HCT116 (cell line): ENCODE data around the gene TH. TPM values are rescaled to one million over a fixed set of nuclear protein-coding genes. Genes with fewer than 3 reads are reported as not detected.

ENCODE experiments used
- ATAC-seq: fragments of 200-7000 bp; cut with Tn5 transposase; 2 replicates; pipeline ENCODE4 v1.9.1; 2020; ENCODE audit warnings: mild to moderate bottlenecking, moderate library complexity
- BruUV-seq: library from RNA; stranded (reverse); fragments of 400-500 nt; replicated peaks from 2 replicates; lab custom pipeline; 2021; lab: Mats Ljungman, UMichigan
- CTCF ChIA-PET: fragments of 300-600 bp; sonication (Branson Sonifier 250); formaldehyde crosslinking; loops from one replicate; lab custom pipeline; 2021; ENCODE audit warnings: antibody characterized with exemption; lab: Charles Lee
- POLR2A ChIA-PET: fragments of 300-600, 350-600 bp; sonication (Branson Sonifier 250); formaldehyde crosslinking; loops from one replicate; lab custom pipeline; 2021; ENCODE audit warnings: antibody characterized with exemption; lab: Charles Lee
- RAD21 ChIA-PET, 2 experiments: fragments of 300-600 bp; sonication (Branson Sonifier 250); formaldehyde crosslinking; loops; one replicate each; lab custom pipeline; 2023; ENCODE audit warnings: low total read pairs in 2 of 2; ENCODE audit not compliant: uncharacterized antibody in 2 of 2, unreplicated experiment in 2 of 2, low non-redundant PET in 1 of 2; lab: Charles Lee
- DNase-seq: peaks from one replicate; pipeline ENCODE4 v3.0.0-alpha.2; 2010; ENCODE audit warnings: low read depth, low spot score
- H2AFZ ChIP-seq: fragments of 200-600 bp; shearing (Covaris generic), sonication (generic); 2 replicates; pipeline ENCODE4 v1.6.1; 2017; ENCODE audit warnings: low read depth, mixed run types, mixed read lengths, antibody characterized with exemption, low read length; ENCODE audit not compliant: poor library complexity, severe bottlenecking
- H3K27ac ChIP-seq: 2 replicates; pipeline ENCODE4 v1.5.1; 2012; ENCODE audit warnings: low read depth, low read length
- H3K27me3 ChIP-seq: fragments of 200-600 bp; sonication (generic); 2 replicates; pipeline ENCODE4 v1.6.1; 2016; ENCODE audit warnings: mixed run types, low read length, mixed read lengths; ENCODE audit not compliant: insufficient read depth
- H3K36me3 ChIP-seq, 2 experiments: fragments of 200-500 bp in 1 of 2; fragments of 200-600 bp in 1 of 2; sonication (Bioruptor generic) in 1 of 2; sonication (generic) in 1 of 2; 2 replicates each; pipeline versions ENCODE4 v1.5.1 to v1.6.1; 2014 to 2016; ENCODE audit warnings: low read length in 2 of 2, inconsistent platforms in 1 of 2, mixed read lengths in 1 of 2, mixed run types in 1 of 2; ENCODE audit not compliant: insufficient read depth in 2 of 2, control insufficient read depth in 1 of 2
- H3K4me1 ChIP-seq, 2 experiments: fragments of 200-600 bp in 1 of 2; sonication (generic) in 1 of 2; 2 replicates each; pipeline versions ENCODE4 v1.5.1 to v1.6.1; 2012 to 2017; ENCODE audit warnings: low read length in 2 of 2, inconsistent platforms in 1 of 2, mild to moderate bottlenecking in 1 of 2, mixed read lengths in 1 of 2, mixed run types in 1 of 2, moderate library complexity in 1 of 2; ENCODE audit not compliant: insufficient read depth in 2 of 2, control insufficient read depth in 1 of 2
- H3K4me2 ChIP-seq: fragments of 200-600 bp; sonication (generic); 2 replicates; pipeline ENCODE4 v1.6.1; 2017; ENCODE audit warnings: mixed run types, low read length, mixed read lengths
- H3K4me3 ChIP-seq, 2 experiments: fragments of 200-600 bp in 1 of 2; sonication (generic) in 1 of 2; replicated peaks in 1 of 2; 2 replicates each; pipeline ENCODE4 v1.5.1; 2011 to 2016; ENCODE audit warnings: low read length in 2 of 2, control low read depth in 1 of 2, low read depth in 1 of 2, mild to moderate bottlenecking in 1 of 2, mixed read lengths in 1 of 2, mixed run types in 1 of 2
- H3K79me2 ChIP-seq: fragments of 200-600 bp; sonication (generic); 2 replicates; pipeline ENCODE4 v1.6.1; 2017; ENCODE audit warnings: mild to moderate bottlenecking, mixed run types, low read length, moderate library complexity, mixed read lengths; ENCODE audit not compliant: insufficient read depth
- H3K9ac ChIP-seq: fragments of 200-600 bp; sonication (generic); 2 replicates; pipeline ENCODE4 v1.6.1; 2016; ENCODE audit warnings: low read length, mixed read lengths
- H3K9me2 ChIP-seq: fragments of 200-600 bp; sonication (generic), shearing (Covaris generic); 2 replicates; pipeline ENCODE4 v1.6.1; 2017; ENCODE audit warnings: mixed run types, mild to moderate bottlenecking, moderate library complexity; ENCODE audit not compliant: insufficient read depth
- H3K9me3 ChIP-seq, 2 experiments: fragments of 200-500 bp in 1 of 2; fragments of 200-600 bp in 1 of 2; sonication (Bioruptor generic) in 1 of 2; sonication (generic) in 1 of 2; 2 replicates each; pipeline ENCODE4 v1.6.1; 2014 to 2017; ENCODE audit warnings: low read length in 2 of 2, mixed read lengths in 2 of 2, inconsistent platforms in 1 of 2, low read depth in 1 of 2, mild to moderate bottlenecking in 1 of 2, mixed run types in 1 of 2, moderate library complexity in 1 of 2; ENCODE audit not compliant: control insufficient read depth in 1 of 2, insufficient read depth in 1 of 2
- H4K20me1 ChIP-seq: fragments of 200-600 bp; sonication (generic), shearing (Covaris generic); 2 replicates; pipeline ENCODE4 v1.6.1; 2017; ENCODE audit warnings: mixed run types, mild to moderate bottlenecking, moderate library complexity; ENCODE audit not compliant: insufficient read depth
- EGR1 ChIP-seq: IDR thresholded peaks from 2 replicates; pipeline ENCODE4 v1.6.1; 2012; ENCODE audit warnings: low read depth
- EZH2 ChIP-seq: fragments of 200-600 bp; sonication (generic); IDR thresholded peaks from 2 replicates; pipeline ENCODE4 v1.6.1; 2017; ENCODE audit warnings: antibody characterized with exemption, mixed run types
- EZH2phosphoT487 ChIP-seq: fragments of 200-600 bp; IDR thresholded peaks from 2 replicates; pipeline ENCODE4 v1.6.1; 2018; ENCODE audit warnings: antibody characterized with exemption, borderline replicate concordance
- POLR2A ChIP-seq: IDR thresholded peaks from 2 replicates; pipeline ENCODE4 v1.7.0; 2011; ENCODE audit warnings: borderline replicate concordance; ENCODE audit not compliant: insufficient read depth, insufficient read length; ENCODE audit errors: extremely low read depth
- POLR2AphosphoS5 ChIP-seq: IDR thresholded peaks from 2 replicates; pipeline ENCODE4 v1.6.1; 2011; ENCODE audit warnings: mild to moderate bottlenecking, low read depth, low read length, moderate library complexity
- RAD21 ChIP-seq: IDR thresholded peaks from 2 replicates; pipeline ENCODE4 v1.6.1; 2012; ENCODE audit warnings: low read depth, mild to moderate bottlenecking
- SRF ChIP-seq: IDR thresholded peaks from 2 replicates; pipeline ENCODE4 v1.6.1; 2012; ENCODE audit warnings: low read depth
- TCF7L2 ChIP-seq: IDR thresholded peaks from 2 replicates; pipeline ENCODE4 v1.7.0; 2011; ENCODE audit warnings: borderline replicate concordance, inconsistent platforms; ENCODE audit not compliant: insufficient read depth, insufficient read length; ENCODE audit errors: extremely low read depth
- YY1 ChIP-seq: IDR thresholded peaks from 2 replicates; pipeline ENCODE4 v1.6.1; 2011; ENCODE audit warnings: low read length, low read depth, moderate library complexity, mild to moderate bottlenecking; ENCODE audit not compliant: insufficient replicate concordance; ENCODE audit errors: extremely low read depth
- intact Hi-C: fragments of 100-400 bp; cut with micrococcal nuclease; formaldehyde crosslinking; loops from 2 replicates; pipeline ENCODE4 v1.10.0; 2022
- total RNA-seq: library from RNA; stranded (reverse); gene quantifications from one replicate; pipeline ENCODE4 v1.2.1, GENCODE V29; 2021; ENCODE audit not compliant: unreplicated experiment
- TF ChIP-seq, protein P1 (sequence below): IDR thresholded peaks from 2 replicates; pipeline ENCODE4 v1.6.1; 2012; ENCODE audit warnings: low read depth
- TF ChIP-seq, protein P2 (sequence below), 3 experiments: fragments of 200-600 bp in 1 of 3; sonication (generic) in 1 of 3; IDR thresholded peaks in 2 of 3; conservative IDR thresholded peaks in 1 of 3; 2 replicates each; pipeline ENCODE4 v1.5.1; 2012 to 2017; ENCODE audit warnings: low read depth in 2 of 3, low read length in 2 of 3, antibody characterized with exemption in 1 of 3, borderline replicate concordance in 1 of 3, control low read depth in 1 of 3, mild to moderate bottlenecking in 1 of 3, mixed read lengths in 1 of 3, mixed run types in 1 of 3, moderate library complexity in 1 of 3; ENCODE audit not compliant: insufficient read depth in 1 of 3

TH gene
- total RNA-seq, 1 experiment from 2014 or later: not detected

DNA sequence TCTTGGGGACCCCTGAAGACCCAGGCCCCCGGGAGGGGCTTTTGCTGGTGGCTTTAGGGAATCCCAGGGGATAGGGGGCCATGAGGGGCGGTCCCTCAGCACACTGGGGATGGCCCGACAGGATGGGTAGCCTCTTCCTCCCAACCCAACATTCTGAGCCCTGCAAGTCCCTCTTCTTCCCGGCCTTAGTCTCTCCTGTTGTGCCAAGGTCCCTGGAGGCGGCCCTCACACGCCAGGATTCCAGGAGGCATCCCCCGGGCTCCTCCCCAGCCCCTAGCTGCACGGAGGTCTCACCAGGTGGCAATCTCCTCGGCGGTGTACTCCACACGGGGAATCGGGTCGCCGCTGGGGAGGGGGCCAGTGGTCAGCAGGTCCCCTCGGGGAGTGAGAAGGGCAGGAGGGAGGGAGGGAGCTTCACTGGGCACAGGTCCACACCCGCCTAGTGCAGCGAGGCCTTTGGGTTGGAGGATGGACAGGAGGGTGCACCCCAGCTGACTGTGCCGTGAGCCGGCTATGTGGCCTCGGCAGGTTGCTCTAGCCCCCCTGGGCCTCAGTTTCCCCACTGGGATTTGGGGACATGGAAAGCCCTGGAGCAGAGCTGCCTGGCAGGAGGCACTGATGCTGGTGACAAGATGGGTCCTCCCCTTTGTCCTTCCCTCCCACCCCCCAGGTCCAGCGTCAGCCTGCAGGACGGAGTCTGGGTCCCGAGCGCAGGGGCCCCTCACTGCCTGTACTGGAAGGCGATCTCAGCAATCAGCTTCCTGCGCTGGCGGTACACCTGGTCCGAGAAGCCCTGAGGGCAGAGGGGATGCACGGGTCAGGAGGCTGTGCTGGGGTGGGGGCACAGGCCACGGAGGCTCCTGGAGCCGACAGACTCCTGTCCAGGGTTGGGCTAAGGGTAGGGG, 4.2 kb downstream of the TH start:
- no peaks in the 10 kb centered on the region for H4K20me1 ChIP-seq
- CTCF ChIA-PET: interaction anchor here (0.6 to 1.3 kb wide), 3 partner anchors 254 to 1310 kb away, joined by 3 to 4 read pairs (median 3); no protein-coding TSS in a partner anchor
- POLR2A ChIA-PET: no interaction called here

More for the DNA sequence above, 4.2 kb downstream of the TH start:
- H3K36me3 ChIP-seq: no peaks in the 10 kb centered on the region
- no peak overlapping the region for H3K27ac ChIP-seq
- no peaks in the 10 kb centered on the region for H3K9me3 ChIP-seq
- no peaks in the 10 kb centered on the region for H3K9me2 ChIP-seq
- no TSS peak for BruUV-seq
- DNase-seq (no peak), ATAC-seq (no peak)
- H3K4me3 ChIP-seq: no peak overlapping the region
- no peak overlapping the region for H3K9ac ChIP-seq
- no peak overlapping the region for H2AFZ ChIP-seq
- RAD21 ChIA-PET: interaction anchor here (0.9 to 1.0 kb wide), 2 partner anchors 252 to 253 kb away, joined by 3 read pairs; no protein-coding TSS in a partner anchor
- no peak overlapping the region for H3K4me2 ChIP-seq
- H3K79me2 ChIP-seq: no peaks in the 10 kb centered on the region
- H3K4me1 ChIP-seq: peaks cover 2 to 21% of the 10 kb centered on the region in 2 experiments; a peak in 3 of 4 replicates
- H3K27me3 ChIP-seq: no peaks in the 10 kb centered on the region
- TF ChIP-seq, protein P1, sequence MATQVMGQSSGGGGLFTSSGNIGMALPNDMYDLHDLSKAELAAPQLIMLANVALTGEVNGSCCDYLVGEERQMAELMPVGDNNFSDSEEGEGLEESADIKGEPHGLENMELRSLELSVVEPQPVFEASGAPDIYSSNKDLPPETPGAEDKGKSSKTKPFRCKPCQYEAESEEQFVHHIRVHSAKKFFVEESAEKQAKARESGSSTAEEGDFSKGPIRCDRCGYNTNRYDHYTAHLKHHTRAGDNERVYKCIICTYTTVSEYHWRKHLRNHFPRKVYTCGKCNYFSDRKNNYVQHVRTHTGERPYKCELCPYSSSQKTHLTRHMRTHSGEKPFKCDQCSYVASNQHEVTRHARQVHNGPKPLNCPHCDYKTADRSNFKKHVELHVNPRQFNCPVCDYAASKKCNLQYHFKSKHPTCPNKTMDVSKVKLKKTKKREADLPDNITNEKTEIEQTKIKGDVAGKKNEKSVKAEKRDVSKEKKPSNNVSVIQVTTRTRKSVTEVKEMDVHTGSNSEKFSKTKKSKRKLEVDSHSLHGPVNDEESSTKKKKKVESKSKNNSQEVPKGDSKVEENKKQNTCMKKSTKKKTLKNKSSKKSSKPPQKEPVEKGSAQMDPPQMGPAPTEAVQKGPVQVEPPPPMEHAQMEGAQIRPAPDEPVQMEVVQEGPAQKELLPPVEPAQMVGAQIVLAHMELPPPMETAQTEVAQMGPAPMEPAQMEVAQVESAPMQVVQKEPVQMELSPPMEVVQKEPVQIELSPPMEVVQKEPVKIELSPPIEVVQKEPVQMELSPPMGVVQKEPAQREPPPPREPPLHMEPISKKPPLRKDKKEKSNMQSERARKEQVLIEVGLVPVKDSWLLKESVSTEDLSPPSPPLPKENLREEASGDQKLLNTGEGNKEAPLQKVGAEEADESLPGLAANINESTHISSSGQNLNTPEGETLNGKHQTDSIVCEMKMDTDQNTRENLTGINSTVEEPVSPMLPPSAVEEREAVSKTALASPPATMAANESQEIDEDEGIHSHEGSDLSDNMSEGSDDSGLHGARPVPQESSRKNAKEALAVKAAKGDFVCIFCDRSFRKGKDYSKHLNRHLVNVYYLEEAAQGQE: no peak
- TF ChIP-seq YY1: no peak
- no peak for TF ChIP-seq EGR1
- TF ChIP-seq RAD21: no peak
- no peak for TF ChIP-seq SRF
- no peak for TF ChIP-seq TCF7L2
- TF ChIP-seq EZH2phosphoT487: no peak
- TF ChIP-seq POLR2A: no peak
- TF ChIP-seq POLR2AphosphoS5: no peak
- TF ChIP-seq EZH2: no peak
- TF ChIP-seq, protein P2, sequence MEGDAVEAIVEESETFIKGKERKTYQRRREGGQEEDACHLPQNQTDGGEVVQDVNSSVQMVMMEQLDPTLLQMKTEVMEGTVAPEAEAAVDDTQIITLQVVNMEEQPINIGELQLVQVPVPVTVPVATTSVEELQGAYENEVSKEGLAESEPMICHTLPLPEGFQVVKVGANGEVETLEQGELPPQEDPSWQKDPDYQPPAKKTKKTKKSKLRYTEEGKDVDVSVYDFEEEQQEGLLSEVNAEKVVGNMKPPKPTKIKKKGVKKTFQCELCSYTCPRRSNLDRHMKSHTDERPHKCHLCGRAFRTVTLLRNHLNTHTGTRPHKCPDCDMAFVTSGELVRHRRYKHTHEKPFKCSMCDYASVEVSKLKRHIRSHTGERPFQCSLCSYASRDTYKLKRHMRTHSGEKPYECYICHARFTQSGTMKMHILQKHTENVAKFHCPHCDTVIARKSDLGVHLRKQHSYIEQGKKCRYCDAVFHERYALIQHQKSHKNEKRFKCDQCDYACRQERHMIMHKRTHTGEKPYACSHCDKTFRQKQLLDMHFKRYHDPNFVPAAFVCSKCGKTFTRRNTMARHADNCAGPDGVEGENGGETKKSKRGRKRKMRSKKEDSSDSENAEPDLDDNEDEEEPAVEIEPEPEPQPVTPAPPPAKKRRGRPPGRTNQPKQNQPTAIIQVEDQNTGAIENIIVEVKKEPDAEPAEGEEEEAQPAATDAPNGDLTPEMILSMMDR (IDR thresholded peaks at IDR 0.05 in 2 of 3, conservative IDR thresholded peaks at IDR 0.05 in 1 of 3; ENCODE audit: borderline replicate concordance in 1 of 3, insufficient read depth in 1 of 3, low read depth in 2 of 3, low read length in 2 of 3): no peak
- intact Hi-C loops: no loop called here
